ENCODE data around the gene GNAI3. TPM values are rescaled to one million over a fixed set of nuclear protein-coding genes. Genes with fewer than 3 reads are reported as not detected.

The GNAI3 gene
- total RNA-seq, 2 donors from 2014 or later = 2.6 to 2.8 TPM

DNA sequence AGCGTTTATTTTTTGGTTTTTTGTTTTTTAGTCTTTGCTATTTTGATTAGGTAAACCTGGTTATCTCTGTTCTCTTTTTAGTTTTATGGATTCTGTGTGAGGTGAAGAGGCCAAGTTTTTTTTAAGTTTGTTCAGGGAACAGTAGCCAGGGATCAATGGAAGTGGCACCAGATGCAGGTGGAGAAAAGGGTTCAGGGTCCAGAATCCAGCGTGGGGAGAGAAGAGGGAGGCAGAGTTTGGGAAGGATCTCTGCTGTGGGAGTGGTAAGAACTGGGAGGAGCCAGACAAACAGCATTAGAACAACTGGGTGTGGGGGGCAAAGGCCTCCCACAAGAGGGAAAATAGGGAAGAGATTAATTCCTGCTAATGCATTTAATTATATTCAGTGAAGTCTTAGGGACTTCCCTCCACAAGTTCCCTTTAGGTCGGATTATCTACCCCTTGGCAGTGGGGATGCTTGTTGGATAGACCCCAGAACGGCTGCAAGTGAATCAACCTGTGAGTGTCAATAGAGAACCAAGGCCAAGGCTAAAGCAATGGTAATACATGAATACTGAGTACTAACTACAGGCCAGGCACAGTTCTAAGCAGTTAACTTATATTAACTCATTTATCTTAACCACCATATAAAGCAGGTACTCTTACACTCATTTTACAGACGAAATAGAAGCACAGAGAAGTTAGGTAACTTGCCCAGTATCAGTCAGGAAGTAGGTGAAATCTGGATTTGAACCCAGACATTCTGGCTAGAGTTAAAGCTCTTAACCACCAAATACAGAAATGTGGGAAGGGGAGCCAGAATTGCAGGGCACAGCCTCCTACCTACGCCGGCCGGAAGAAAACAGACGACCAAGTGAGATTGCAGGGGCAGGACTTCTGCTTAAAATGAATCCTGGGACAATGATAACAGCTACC, 70.5 kb downstream of the GNAI3 start:
- Histone ChIP-seq H3K27me3 (no peaks in the 10 kb centered on the region), H3K27ac (peak overlapping the region; percentile 79 to 85), H3K4me3 (peak overlapping the region; percentile 51 to 59), H3K9me3 (no peaks in the 10 kb centered on the region), H3K4me1 (peaks cover 0 to 53% of the 10 kb centered on the region in 2 donors), H3K36me3 (no peaks in the 10 kb centered on the region)
- no peak for DNase-seq (ENCODE audit: low spot score)
- TF ChIP-seq, protein P1, sequence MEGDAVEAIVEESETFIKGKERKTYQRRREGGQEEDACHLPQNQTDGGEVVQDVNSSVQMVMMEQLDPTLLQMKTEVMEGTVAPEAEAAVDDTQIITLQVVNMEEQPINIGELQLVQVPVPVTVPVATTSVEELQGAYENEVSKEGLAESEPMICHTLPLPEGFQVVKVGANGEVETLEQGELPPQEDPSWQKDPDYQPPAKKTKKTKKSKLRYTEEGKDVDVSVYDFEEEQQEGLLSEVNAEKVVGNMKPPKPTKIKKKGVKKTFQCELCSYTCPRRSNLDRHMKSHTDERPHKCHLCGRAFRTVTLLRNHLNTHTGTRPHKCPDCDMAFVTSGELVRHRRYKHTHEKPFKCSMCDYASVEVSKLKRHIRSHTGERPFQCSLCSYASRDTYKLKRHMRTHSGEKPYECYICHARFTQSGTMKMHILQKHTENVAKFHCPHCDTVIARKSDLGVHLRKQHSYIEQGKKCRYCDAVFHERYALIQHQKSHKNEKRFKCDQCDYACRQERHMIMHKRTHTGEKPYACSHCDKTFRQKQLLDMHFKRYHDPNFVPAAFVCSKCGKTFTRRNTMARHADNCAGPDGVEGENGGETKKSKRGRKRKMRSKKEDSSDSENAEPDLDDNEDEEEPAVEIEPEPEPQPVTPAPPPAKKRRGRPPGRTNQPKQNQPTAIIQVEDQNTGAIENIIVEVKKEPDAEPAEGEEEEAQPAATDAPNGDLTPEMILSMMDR (IDR thresholded peaks at IDR 0.05) = no peak

DNA sequence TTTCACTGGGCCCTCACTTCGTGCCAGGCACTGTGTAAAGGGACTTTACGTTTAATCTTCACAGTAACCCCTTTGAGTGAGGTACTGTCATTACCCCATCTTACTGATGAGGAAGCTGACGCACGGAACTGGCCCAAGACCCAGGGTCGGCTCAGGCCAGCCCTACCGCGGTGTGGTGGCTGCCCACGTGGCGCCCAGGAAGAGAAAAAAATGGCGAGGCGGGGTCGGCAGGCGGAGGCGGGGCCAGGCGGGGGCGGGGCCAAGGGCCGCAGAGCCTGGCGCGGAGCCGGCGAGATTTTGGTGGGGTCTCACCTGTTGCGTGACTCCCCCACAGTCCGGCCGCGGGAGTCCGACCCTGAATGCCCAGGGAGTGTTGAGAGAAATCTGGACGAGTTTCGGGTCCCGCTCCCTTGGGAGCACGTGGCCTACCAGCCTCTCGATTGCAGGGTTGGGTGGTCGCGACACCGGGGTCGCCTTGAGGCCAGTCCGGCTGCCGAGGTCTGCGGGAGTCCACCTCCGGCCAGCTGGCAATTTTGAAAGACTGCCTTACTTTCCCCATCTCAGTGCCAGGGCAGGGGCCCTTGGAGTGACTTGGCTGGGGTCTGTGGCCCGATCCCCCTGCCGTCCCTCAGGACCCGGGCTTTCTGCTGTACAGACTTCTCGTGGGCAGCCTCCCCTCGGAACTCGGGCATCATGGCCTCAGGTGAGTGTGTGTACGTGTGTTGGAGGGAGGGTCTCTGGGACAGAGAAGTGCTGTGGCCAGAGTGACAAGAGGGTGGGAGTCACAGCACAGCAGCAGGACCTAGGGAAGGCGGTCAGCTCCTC, 71.4 kb downstream of the GNAI3 start, which contains the start of the genes AMPD2 and GNAT2:
TSS of gene AMPD2 (plus strand) at position 262 of the 825 bp plus-strand sequence. CDS start 1,339 bp downstream, outside the sequence.
TSS of gene GNAT2 (minus strand) at position 41 of the 825 bp plus-strand sequence. CDS start 6,746 bp downstream, outside the sequence.
- no peaks in the 10 kb centered on the region for H3K9me3 ChIP-seq
- peak within 1 kb of the TSS; percentile 51 to 59 for H3K4me3 ChIP-seq
- peak; percentile 89 for DNase-seq (ENCODE audit: low spot score)
- no peaks in the 10 kb centered on the region for H3K27me3 ChIP-seq
- TF ChIP-seq, protein P1 (IDR thresholded peaks at IDR 0.05) = no peak
- no peaks in the 10 kb centered on the region for H3K36me3 ChIP-seq
- H3K4me1 ChIP-seq = peaks cover 0 to 59% of the 10 kb centered on the region in 2 donors
- H3K27ac ChIP-seq = peak within 1 kb of the TSS; percentile 79 to 85

DNA sequence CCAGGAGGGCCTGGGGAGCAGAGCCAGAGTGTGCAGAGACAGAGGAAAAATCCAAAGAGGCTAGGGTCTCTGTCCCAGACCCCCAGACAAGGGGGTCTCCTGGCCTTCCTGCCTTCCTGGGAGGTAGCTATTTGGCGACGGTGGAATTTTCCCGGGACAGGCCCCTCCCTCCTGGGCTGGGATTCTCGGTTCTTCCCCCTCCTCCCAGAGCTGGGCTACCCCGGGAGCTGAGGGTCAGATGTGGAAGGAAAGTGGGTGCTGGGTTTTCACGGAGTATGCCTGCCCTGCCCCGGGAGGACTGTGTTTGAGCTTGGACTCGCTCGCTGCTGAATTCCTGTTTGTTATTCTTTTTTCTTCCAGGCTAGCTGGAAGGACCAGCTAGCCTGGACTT, 72.0 kb downstream of the GNAI3 start:
- H3K4me3 ChIP-seq = peak overlapping the region; percentile 51 to 59
- H3K27ac ChIP-seq = peak overlapping the region; percentile 79 to 85
- peaks cover 0 to 63% of the 10 kb centered on the region in 2 donors for H3K4me1 ChIP-seq
- H3K36me3 ChIP-seq = no peaks in the 10 kb centered on the region
- H3K27me3 ChIP-seq = no peaks in the 10 kb centered on the region
- no peak for DNase-seq (ENCODE audit: low spot score)
- TF ChIP-seq, protein P1 (IDR thresholded peaks at IDR 0.05) = no peak
- no peaks in the 10 kb centered on the region for H3K9me3 ChIP-seq

DNA sequence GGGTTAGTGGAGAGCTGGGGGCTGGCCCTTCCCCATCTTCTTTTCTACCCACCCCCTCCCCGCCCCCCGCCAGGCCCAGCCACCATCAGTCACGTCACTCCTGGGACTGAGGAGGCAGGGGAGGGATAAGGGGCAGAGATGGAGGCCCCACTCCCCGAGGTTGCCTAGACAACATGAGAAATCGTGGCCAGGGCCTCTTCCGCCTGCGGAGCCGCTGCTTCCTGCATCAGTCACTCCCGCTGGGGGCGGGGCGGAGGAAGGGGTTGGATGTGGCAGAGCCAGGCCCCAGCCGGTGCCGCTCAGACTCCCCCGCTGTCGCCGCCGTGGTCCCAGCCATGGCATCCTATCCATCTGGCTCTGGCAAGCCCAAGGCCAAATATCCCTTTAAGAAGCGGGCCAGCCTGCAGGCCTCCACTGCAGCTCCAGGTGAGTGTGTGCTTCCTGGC, 72.4 kb downstream of the GNAI3 start:
- Histone ChIP-seq H3K4me3 (peak overlapping the region; percentile 51 to 59), H3K4me1 (peaks cover 0 to 64% of the 10 kb centered on the region in 2 donors), H3K27me3 (no peaks in the 10 kb centered on the region), H3K9me3 (no peaks in the 10 kb centered on the region), H3K36me3 (no peaks in the 10 kb centered on the region), H3K27ac (peak overlapping the region; percentile 79 to 85)
- TF ChIP-seq, protein P1 (IDR thresholded peaks at IDR 0.05) = no peak
- peak; percentile 96 for DNase-seq (ENCODE audit: low spot score)

GRCh38 chr1:109621379-109622136, 73.1 kb downstream of the GNAI3 start:
- no peaks in the 10 kb centered on the region for H3K9me3 ChIP-seq
- peak overlapping the region; percentile 51 to 59 for H3K4me3 ChIP-seq
- H3K27me3 ChIP-seq = no peaks in the 10 kb centered on the region
- TF ChIP-seq, protein P1 (IDR thresholded peaks at IDR 0.05) = no peak
- peak overlapping the region; percentile 79 to 85 for H3K27ac ChIP-seq
- peaks cover 0 to 64% of the 10 kb centered on the region in 2 donors for H3K4me1 ChIP-seq
- H3K36me3 ChIP-seq = peaks cover under 1% of the 10 kb centered on the region
- DNase-seq (ENCODE audit: low spot score) = peak; percentile 56
